GF-D8 (cell line): ENCODE data around the gene USP9Y.
"Not testable (repeated sequence)": the region's sequence is repeated elsewhere in the genome, so short reads cannot be mapped to it uniquely, and the experiment has no call there.

Experiments used
- DNase-seq: peaks from one replicate; lab custom pipeline; 2025; lab: John Stamatoyannopoulos, UW

USP9Y gene

GRCh38 chrY:12701181-12701695 lies at the start of gene USP9Y:
Gene USP9Y, plus strand, starts transcription at chrY:12701231. Its CDS starts 8,217 bp downstream, at chrY:12709448.
- DNase-seq = no peak

GRCh38 chrY:12651621-12652036 lies 49.4 kb upstream of the USP9Y start:
- DNase-seq = no peak

GRCh38 chrY:12661745-12662681 lies 39.0 kb upstream of the USP9Y start:
- DNase-seq = no peak

GRCh38 chrY:12662745-12663591 lies 38.1 kb upstream of the USP9Y start:
- no peak for DNase-seq

GRCh38 chrY:12663845-12664244 lies 37.2 kb upstream of the USP9Y start:
- not testable (repeated sequence) for DNase-seq

GRCh38 chrY:12678111-12678510 lies 22.9 kb upstream of the USP9Y start:
- no peak for DNase-seq

GRCh38 chrY:12681535-12681934 lies 19.5 kb upstream of the USP9Y start:
- DNase-seq = no peak

GRCh38 chrY:12688337-12688736 lies 12.7 kb upstream of the USP9Y start:
- no peak for DNase-seq

GRCh38 chrY:12700087-12700486 lies 944 bp upstream of the USP9Y start:
- DNase-seq = no peak

GRCh38 chrY:12702174-12702573 lies 1.1 kb downstream of the USP9Y start:
- DNase-seq = no peak

GRCh38 chrY:12710460-12710859 lies 9.4 kb downstream of the USP9Y start:
- no peak for DNase-seq

GRCh38 chrY:12715376-12715775 lies 14.3 kb downstream of the USP9Y start:
- DNase-seq = no peak

- DNase-seq = no peak
These were observed 28.7 kb downstream of the USP9Y start for GRCh38 chrY:12729746-12730145.

- DNase-seq = no peak
These were observed 32.6 kb downstream of the USP9Y start for GRCh38 chrY:12733625-12734024.

GRCh38 chrY:12734051-12734450 lies 33.0 kb downstream of the USP9Y start:
- no peak for DNase-seq

- DNase-seq = no peak
These were observed 40.4 kb downstream of the USP9Y start for GRCh38 chrY:12741414-12741813.

- no peak for DNase-seq
These were observed 41.7 kb downstream of the USP9Y start for GRCh38 chrY:12742725-12743124.

- no peak for DNase-seq
These were observed 43.1 kb downstream of the USP9Y start for GRCh38 chrY:12744091-12744490.

- DNase-seq = no peak
These were observed 48.3 kb downstream of the USP9Y start for GRCh38 chrY:12749293-12749692.

- DNase-seq = no peak
These were observed 51.8 kb downstream of the USP9Y start for GRCh38 chrY:12752856-12753255.

GRCh38 chrY:12756021-12756420 lies 55.0 kb downstream of the USP9Y start:
- DNase-seq = no peak

- DNase-seq = no peak
These were observed 64.9 kb downstream of the USP9Y start for GRCh38 chrY:12765976-12766375.

GRCh38 chrY:12784521-12784920 lies 83.5 kb downstream of the USP9Y start:
- no peak for DNase-seq
